Prostate gland (tissue), 2 donors: ENCODE data around the gene BCL2L1. TPM values are rescaled to one million over a fixed set of nuclear protein-coding genes. Genes with fewer than 3 reads are reported as not detected.

Source experiments
- DNase-seq: peaks from one replicate; pipeline ENCODE4 v3.0.0-alpha.2; 2019; ENCODE audit warnings: low spot score
- H3K27ac ChIP-seq, 2 donors: fragments of 200-600 bp; sonication (generic); 2 replicates each; pipeline ENCODE4 v1.5.1; 2017 to 2019
- H3K27me3 ChIP-seq: fragments of 200-600 bp; sonication (generic); replicated peaks from 2 replicates; pipeline ENCODE4 v1.5.1; 2019; ENCODE audit not compliant: insufficient read depth
- H3K36me3 ChIP-seq, 2 donors: fragments of 200-600 bp; sonication (generic); 1 replicate in 1 of 2; 2 replicates in 1 of 2; pipeline versions ENCODE4 v1.5.1 to v1.8.1; 2017 to 2019
- H3K4me1 ChIP-seq: fragments of 200-600 bp; sonication (generic); replicated peaks from 2 replicates; pipeline ENCODE4 v1.5.1; 2019
- H3K4me3 ChIP-seq, 2 donors: fragments of 200-600 bp; sonication (generic); 2 replicates each; pipeline ENCODE4 v1.5.1; 2017 to 2019
- H3K9me3 ChIP-seq: fragments of 200-600 bp; sonication (generic); 2 replicates; pipeline ENCODE4 v1.5.1; 2017
- CTCF ChIP-seq, 4 experiments: fragments of 200-600 bp in 2 of 4; fragments of 450-650 bp in 2 of 4; sonication (generic) in 2 of 4; IDR thresholded peaks; 1 replicate in 3 of 4; 2 replicates in 1 of 4; pipeline ENCODE4 v1.5.1; 2016 to 2019; ENCODE audit warnings: antibody characterized with exemption in 4 of 4, mild to moderate bottlenecking in 2 of 4, moderate library complexity in 2 of 4
- POLR2A ChIP-seq: fragments of 450-650 bp; IDR thresholded peaks from one replicate; pipeline ENCODE4 v1.6.1; 2016; ENCODE audit warnings: antibody characterized with exemption, mild to moderate bottlenecking
- POLR2AphosphoS5 ChIP-seq: sonication (generic); formaldehyde crosslinking; IDR thresholded peaks from one replicate; pipeline ENCODE4 v1.6.1; 2017; ENCODE audit warnings: antibody characterized with exemption
- WGBS: methylation state at CpG from one replicate; pipeline ENCODE4 v1.1.5; 2018; 5-methylcytosine and 5-hydroxymethylcytosine counted together
- intact Hi-C: fragments of 100-400 bp; cut with DNase I; formaldehyde crosslinking; loops from one replicate; pipeline ENCODE4 v1.14.2; 2022
- total RNA-seq, 2 donors: library from RNA; depleted of rRNA; stranded (reverse); fragments of >200 nt; gene quantifications; one replicate each; pipeline ENCODE4 v1.1.0, GENCODE V29; 2016

The BCL2L1 gene
- total RNA-seq, 2 donors from 2014 or later: 127 to 155 TPM

- DNase-seq: no peak
- Histone ChIP-seq H3K27ac (peak overlapping the region; percentile 35 to 78), H3K36me3 (no peaks in the 10 kb centered on the region), H3K4me3 (no peak overlapping the region), H3K27me3 (no peaks in the 10 kb centered on the region), H3K9me3 (no peaks in the 10 kb centered on the region), H3K4me1 (peaks cover 30% of the 10 kb centered on the region)
- intact Hi-C loops: no loop called here
- no peak for TF ChIP-seq CTCF (IDR thresholded peaks at IDR 0.05)
- 57% methylated on average over 9 of the region's 9 CpGs for whole genome bisulfite sequencing
Observed at GRCh38 chr20:31678389-31679356, 44.0 kb downstream of the BCL2L1 start.

- H3K9me3 ChIP-seq: no peaks in the 10 kb centered on the region
- no peak for DNase-seq
- H3K36me3 ChIP-seq: no peaks in the 10 kb centered on the region
- no peak overlapping the region for H3K4me3 ChIP-seq
- TF ChIP-seq POLR2AphosphoS5 (no peak), POLR2A (no peak), CTCF (IDR thresholded peaks at IDR 0.05) (no peak)
- no peaks in the 10 kb centered on the region for H3K27me3 ChIP-seq
- H3K4me1 ChIP-seq: peaks cover 30% of the 10 kb centered on the region
- peak overlapping the region; percentile 35 to 39 for H3K27ac ChIP-seq
- WGBS: 96% methylated on average over 2 of the region's 2 CpGs
- intact Hi-C loops: no loop called here
Observed at GRCh38 chr20:31677553-31678260, 45.0 kb downstream of the BCL2L1 start.

GRCh38 chr20:31676609-31676989 is 46.1 kb downstream of the BCL2L1 start:
- Histone ChIP-seq H3K4me3 (no peak overlapping the region), H3K27me3 (no peaks in the 10 kb centered on the region), H3K27ac (peak overlapping the region; percentile 11 to 16), H3K36me3 (no peaks in the 10 kb centered on the region), H3K4me1 (peaks cover 30% of the 10 kb centered on the region), H3K9me3 (no peaks in the 10 kb centered on the region)
- 87% methylated on average over 7 of the region's 7 CpGs for WGBS
- intact Hi-C loops: no loop called here
- DNase-seq: no peak
- TF ChIP-seq CTCF (IDR thresholded peaks at IDR 0.05) (no peak), POLR2A (no peak), POLR2AphosphoS5 (no peak)

GRCh38 chr20:31675828-31676608 is 46.6 kb downstream of the BCL2L1 start:
- H3K36me3 ChIP-seq: no peaks in the 10 kb centered on the region
- peak overlapping the region; percentile 34 to 45 for H3K27ac ChIP-seq
- H3K4me3 ChIP-seq: no peak overlapping the region
- no peaks in the 10 kb centered on the region for H3K9me3 ChIP-seq
- intact Hi-C loops: no loop called here
- no peaks in the 10 kb centered on the region for H3K27me3 ChIP-seq
- 72% methylated on average over 11 of the region's 11 CpGs for WGBS
- peaks cover 32% of the 10 kb centered on the region for H3K4me1 ChIP-seq
- DNase-seq: no peak
- TF ChIP-seq POLR2AphosphoS5: no peak
